Fibroblast of skin of scalp (primary cell): ENCODE results near the gene COL8A1.
"Not testable (repeated sequence)": the region's sequence is repeated elsewhere in the genome, so short reads cannot be mapped to it uniquely, and the experiment has no call there.

Experiments
- DNase-seq: peaks from one replicate; pipeline ENCODE4 v3.0.0-alpha.2; 2013

COL8A1 gene

GRCh38 chr3:99808163-99808794, 169.9 kb downstream of the COL8A1 start:
- peak; percentile 79 for DNase-seq

- no peak for DNase-seq
These were observed 171.2 kb downstream of the COL8A1 start for GRCh38 chr3:99809565-99809964.

DNA sequence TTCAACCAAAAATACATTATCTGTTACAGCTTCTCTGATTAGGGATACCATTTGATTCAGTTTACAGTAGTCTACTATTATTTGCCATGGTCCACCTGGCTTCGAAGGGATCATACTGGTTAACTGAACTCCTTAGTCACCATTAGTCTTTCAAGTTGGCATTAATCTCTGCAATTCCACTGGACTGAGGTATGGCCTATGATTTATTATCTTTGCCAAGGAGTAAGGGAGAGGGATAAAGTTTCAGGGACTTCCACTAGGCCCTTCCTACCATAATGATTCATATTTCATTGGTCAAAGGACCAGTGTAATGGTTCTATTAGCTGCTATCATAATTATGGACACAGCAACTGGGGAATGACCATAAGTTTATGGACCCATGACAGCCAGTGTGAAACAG, 172.0 kb downstream of the COL8A1 start:
- no peak for DNase-seq

DNA sequence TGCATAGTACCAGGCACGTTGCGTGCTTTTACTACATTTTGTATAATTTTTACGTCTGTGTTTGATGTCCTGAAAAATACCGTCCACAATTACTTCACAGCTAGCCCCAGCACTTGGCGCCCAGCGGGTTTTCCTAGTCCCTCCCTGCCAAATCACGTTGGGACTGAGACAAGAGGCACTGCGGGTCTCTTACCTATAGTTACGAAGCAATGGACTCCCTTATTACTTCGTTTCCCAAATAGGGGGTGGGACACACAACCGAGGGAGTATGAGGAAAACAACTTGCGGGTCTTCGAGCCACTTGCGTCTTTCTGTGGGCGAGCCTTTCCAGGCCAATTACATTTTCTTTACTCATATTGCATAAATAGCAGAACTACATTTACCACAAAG, 178.6 kb downstream of the COL8A1 start:
- DNase-seq, result no peak

DNA sequence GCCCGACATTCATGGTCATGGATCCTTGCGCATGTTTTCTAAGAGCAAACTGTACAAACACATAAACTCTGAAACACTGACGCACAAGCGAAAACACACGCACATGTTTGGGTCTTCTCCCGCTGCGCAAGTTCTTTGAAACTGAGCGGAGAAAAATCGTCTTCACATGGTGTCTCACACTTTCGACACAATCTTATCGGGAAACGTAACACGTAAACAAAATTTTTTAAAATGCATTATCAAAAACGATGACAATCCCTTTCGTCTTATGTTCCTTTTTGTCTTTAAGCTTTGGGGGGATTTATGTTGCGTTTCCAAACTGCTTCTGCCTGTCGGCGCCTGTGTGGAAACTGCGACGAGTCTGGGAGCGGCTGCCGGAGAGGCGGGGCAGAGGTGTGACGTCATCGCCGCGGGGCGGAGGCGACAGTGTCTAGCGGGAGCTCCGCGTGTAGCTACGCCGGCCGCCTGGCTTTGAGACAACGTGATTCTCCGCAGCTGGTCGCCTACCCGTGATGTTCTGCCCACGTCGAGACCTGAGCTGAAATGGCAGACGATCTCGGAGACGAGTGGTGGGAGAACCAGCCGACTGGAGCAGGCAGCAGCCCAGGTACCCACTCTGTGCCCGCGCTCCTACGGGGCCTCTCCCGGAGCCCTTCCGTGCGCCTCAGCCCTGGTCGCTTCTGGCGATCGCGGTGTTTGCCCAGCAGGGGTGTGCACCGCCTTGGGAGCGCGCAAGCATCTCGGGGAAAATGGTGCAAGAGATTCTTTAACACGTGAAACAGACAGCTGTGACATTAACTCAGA, 179.2 kb downstream of the COL8A1 start, which contains the start of gene CMSS1:
TSS of gene CMSS1 (plus strand) at position 426 of the 804 bp plus-strand sequence.
- DNase-seq, result peak; percentile 91

DNA sequence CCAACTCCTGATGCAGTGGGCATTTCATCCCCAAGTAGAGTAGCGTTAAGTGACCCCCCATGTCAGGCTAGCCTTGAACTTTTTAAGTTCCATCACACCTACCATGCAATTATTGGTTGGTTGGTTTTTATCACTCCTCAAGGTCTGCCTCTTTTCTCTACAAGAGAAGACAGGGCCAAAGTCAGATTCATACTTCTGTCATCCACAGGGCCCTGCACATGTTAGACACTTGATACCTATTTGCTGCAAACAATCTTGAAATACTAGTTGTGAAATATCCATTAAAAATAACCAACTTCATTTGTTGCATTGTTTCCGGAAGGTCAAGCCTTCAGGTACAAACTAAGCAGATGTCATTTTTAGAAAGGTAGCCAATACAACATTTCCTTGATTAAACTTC, 180.4 kb downstream of the COL8A1 start:
- DNase-seq, result no peak

- no peak for DNase-seq
These were observed 185.6 kb downstream of the COL8A1 start for GRCh38 chr3:99823723-99824711.

DNA sequence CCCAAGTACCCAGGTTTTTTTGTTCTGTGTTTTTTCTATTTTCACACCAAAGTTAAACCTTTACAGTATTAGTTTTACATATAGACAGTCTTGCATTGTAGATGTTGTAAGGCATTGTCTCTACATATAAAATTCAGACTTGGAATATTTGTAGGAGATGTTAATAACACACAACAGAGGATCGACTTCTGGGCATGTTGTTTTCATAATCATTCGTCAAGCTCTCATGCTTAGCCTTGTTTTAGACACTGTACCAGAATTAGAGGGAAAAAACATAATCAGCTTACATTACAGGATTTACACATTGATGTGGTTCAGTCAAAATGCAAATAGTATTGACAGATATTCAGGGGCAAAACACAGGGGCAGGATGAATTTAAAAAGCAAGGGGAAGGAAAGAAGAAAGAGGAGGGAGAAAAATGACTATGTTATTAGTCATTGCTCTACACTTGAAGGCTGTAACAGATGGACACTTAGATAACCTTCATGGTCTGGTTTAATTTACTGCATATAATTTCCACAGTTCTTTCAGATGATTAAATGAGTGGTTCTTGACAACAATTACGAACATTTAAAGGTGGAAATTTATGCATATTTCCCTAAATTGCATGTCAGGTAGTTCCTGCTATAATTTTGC, 186.7 kb downstream of the COL8A1 start:
- DNase-seq, result no peak

GRCh38 chr3:99829844-99830243, 191.4 kb downstream of the COL8A1 start:
- DNase-seq, result no peak

DNA sequence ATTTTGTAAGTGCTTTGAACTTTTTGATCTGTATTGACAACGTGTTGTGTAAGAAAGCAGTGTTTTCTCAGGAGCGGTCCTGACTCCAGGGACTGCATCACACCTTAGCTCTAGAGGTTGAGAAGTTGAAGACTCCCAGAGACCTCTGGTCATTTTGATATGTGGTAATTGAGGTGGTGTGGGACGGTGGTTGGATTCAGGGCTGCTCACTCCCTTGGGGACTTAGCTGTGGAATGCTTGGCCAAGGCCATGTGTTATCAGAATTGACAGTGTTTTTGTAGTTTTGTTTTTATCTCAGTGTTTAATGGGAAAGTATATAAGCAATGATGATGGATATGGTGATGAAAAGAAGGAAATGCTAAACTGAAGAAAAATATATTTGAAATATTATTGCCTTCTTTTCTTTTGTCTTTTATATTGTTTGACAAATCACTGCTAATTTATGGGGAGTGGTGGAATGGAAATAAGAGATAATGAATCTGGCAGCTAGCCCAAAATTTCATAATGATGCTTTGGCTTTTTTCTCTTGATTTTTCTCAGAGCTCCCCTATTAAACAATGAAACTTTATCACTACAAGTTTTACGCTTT, 195.3 kb downstream of the COL8A1 start:
- DNase-seq, result no peak

- DNase-seq, result no peak
These were observed 196.0 kb downstream of the COL8A1 start for GRCh38 chr3:99834211-99834957.

GRCh38 chr3:99836681-99837080, 198.3 kb downstream of the COL8A1 start:
- no peak for DNase-seq

- DNase-seq, result no peak
These were observed 199.3 kb downstream of the COL8A1 start for GRCh38 chr3:99837715-99838114.

DNA sequence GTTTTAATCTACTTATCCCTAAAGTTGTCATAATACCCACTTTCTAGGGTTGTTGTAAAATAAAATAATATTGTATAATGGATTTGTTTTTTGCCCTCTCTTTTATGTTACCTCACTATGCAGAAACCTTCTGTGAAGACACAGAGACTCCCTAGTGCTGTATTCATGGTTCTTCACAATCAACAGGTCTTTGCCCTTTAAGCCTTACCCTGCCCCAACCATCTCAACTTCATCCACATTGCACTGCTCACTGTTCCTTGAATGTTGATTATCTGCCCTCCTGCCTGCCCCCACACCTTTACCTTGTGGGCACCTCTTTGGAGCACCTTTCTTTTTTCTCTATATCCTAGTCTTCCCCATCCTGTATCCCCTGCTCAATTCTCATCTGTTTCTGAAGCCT, 200.4 kb downstream of the COL8A1 start:
- no peak for DNase-seq

- DNase-seq, result no peak
These were observed 201.2 kb downstream of the COL8A1 start for GRCh38 chr3:99839613-99840012.

GRCh38 chr3:99841949-99842348, 203.6 kb downstream of the COL8A1 start:
- not testable (repeated sequence) for DNase-seq

- peak; percentile 71 for DNase-seq
These were observed 204.6 kb downstream of the COL8A1 start for GRCh38 chr3:99842826-99843589.

- no peak for DNase-seq
These were observed 205.3 kb downstream of the COL8A1 start for GRCh38 chr3:99843590-99844258.

- no peak for DNase-seq
These were observed 206.9 kb downstream of the COL8A1 start for GRCh38 chr3:99845331-99845730.

GRCh38 chr3:99845999-99846398, 207.6 kb downstream of the COL8A1 start:
- DNase-seq, result no peak
